Measurements from ENCODE around the gene PSMG4. TPM values are rescaled to one million over a fixed set of nuclear protein-coding genes. Genes with fewer than 3 reads are reported as not detected.

The PSMG4 gene
- total RNA-seq, 1 experiment from 2014 or later: 29.3 TPM

GRCh38 chr6:3271756-3272155 is 13.0 kb downstream of the PSMG4 start:
- H2BK15ac ChIP-seq (ENCODE audit: low read depth, low read length): no peak overlapping the region
- H3K56ac ChIP-seq (ENCODE audit: insufficient read length, low read depth, low read length): no peak overlapping the region
- no peak for TF ChIP-seq CTCF (conservative IDR thresholded peaks at IDR 0.05)
- Mint-ChIP-seq H3K36me3 (ENCODE audit: insufficient read depth in 1 of 3, low read depth in 3 of 3) (peaks cover 36 to 62% (median 59%) of the 10 kb centered on the region in 3 experiments; a peak in 6 of 7 replicates), H3K9me3 (no peaks in the 10 kb centered on the region), H3K27ac (peak overlapping the region; percentile 46 to 80 (median 70); a peak in 5 of 7 replicates), H3K27me3 (ENCODE audit: low read depth) (no peaks in the 10 kb centered on the region), H3K4me3 (no peak overlapping the region), H3K4me1 (peaks cover 4 to 9% of the 10 kb centered on the region in 2 experiments; a peak in 2 of 4 replicates)
- no peak overlapping the region for H3K9ac ChIP-seq (ENCODE audit: extremely low read depth, insufficient read length, low read length)
- H2AK5ac ChIP-seq (ENCODE audit: insufficient read length, low read length): no peak overlapping the region
- no peaks in the 10 kb centered on the region for H3K9me3 ChIP-seq (ENCODE audit: control insufficient read depth, low read depth, low read length)
- H4K20me1 ChIP-seq (ENCODE audit: control insufficient read depth, insufficient read depth, insufficient read length): no peaks in the 10 kb centered on the region
- no peaks in the 10 kb centered on the region for H3K27me3 ChIP-seq (ENCODE audit: insufficient read depth, low read length)
- no peak overlapping the region for H4K5ac ChIP-seq (ENCODE audit: insufficient read length, low read depth, low read length)
- H3K4me2 ChIP-seq (ENCODE audit: insufficient read depth, insufficient read length, low read length): no peak overlapping the region
- no peak for DNase-seq
- no peak overlapping the region for H2AFZ ChIP-seq (ENCODE audit: low read length)
- no peak overlapping the region for H2BK5ac ChIP-seq (ENCODE audit: insufficient read length, low read length)
- no peaks in the 10 kb centered on the region for H3K4me1 ChIP-seq (ENCODE audit: insufficient read depth, low read length)
- H2BK20ac ChIP-seq (ENCODE audit: low read depth, low read length, poor library complexity, severe bottlenecking): no peak overlapping the region
- no peak overlapping the region for H3K27ac ChIP-seq (ENCODE audit: insufficient read length, low read depth, low read length)
- H2BK120ac ChIP-seq (ENCODE audit: low read depth, low read length, poor library complexity, severe bottlenecking): no peak overlapping the region
- H3K23me2 ChIP-seq (ENCODE audit: insufficient read length, low read depth, low read length, poor library complexity, severe bottlenecking): no peaks in the 10 kb centered on the region
- no peak overlapping the region for H3K4ac ChIP-seq (ENCODE audit: low read depth, low read length)
- H4K8ac ChIP-seq (replicated peaks; ENCODE audit: insufficient read length, low read depth, low read length): no peak overlapping the region
- no peak overlapping the region for H3K14ac ChIP-seq (ENCODE audit: insufficient read depth, low read length)
- H3K18ac ChIP-seq (ENCODE audit: insufficient read length, low read depth, low read length): no peak overlapping the region
- no CpG with 5 or more reads among the region's 13 CpGs for WGBS (ENCODE audit: extremely low coverage, insufficient read length, low lambda C conversion rate)
- H3K79me1 ChIP-seq (ENCODE audit: insufficient read depth, low read depth, low read length, poor library complexity, severe bottlenecking): no peaks in the 10 kb centered on the region
- H3K79me2 ChIP-seq (ENCODE audit: insufficient read depth, low read length): no peaks in the 10 kb centered on the region
- no peak overlapping the region for H4K91ac ChIP-seq (ENCODE audit: insufficient read length, low read depth, low read length)
- no peak overlapping the region for H3T11ph ChIP-seq (ENCODE audit: low read length)
- no peak overlapping the region for H2BK12ac ChIP-seq (ENCODE audit: insufficient read length, low read depth, low read length)
- H3K23ac ChIP-seq (ENCODE audit: insufficient read length, low read depth, low read length): no peak overlapping the region
